ENCODE results near the gene TNFSF13.
"Not testable (repeated sequence)": the region's sequence is repeated elsewhere in the genome, so short reads cannot be mapped to it uniquely, and the experiment has no call there.

Gene TNFSF13

DNA sequence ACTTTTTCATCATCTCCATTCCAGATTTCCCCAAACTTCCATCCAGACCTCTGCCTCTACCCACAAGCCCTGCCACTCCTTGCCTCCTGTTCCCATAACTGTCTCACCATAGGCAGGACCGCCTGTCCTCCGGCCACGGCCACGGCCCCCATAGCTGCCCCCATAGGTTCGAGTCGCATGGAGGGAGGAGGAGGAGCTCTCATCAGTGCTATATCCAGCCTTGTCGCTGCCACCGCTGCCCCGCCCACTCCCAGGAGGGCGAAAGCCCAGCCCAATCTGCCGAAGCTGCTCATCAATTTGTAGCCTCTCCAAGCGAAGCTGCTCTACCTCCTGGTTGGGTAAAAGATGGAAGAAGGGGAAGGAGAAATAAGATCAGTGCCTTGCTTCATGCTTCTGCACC is 34.7 kb downstream of the TNFSF13 start:
- DNase-seq, result no peak

DNA sequence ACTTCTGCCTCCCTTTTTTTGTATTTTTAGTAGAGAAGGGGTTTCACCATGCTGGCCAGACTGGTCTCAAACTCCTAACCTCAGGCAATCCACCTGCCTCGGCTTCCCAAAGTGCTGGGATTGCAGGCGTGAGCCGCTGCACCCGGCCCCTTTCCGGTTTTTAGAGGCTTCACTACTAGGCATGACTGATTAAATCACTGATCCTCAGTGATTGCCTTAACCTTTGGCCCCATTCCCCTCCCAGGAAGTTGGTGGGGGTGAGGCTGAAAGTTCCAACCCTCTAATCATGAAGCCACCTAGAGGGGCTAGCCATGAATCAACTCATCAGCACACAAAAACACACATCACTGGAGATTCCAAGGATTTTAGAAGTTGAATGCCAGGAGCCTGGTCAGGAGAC is 39.0 kb downstream of the TNFSF13 start:
- not testable (repeated sequence) for DNase-seq

DNA sequence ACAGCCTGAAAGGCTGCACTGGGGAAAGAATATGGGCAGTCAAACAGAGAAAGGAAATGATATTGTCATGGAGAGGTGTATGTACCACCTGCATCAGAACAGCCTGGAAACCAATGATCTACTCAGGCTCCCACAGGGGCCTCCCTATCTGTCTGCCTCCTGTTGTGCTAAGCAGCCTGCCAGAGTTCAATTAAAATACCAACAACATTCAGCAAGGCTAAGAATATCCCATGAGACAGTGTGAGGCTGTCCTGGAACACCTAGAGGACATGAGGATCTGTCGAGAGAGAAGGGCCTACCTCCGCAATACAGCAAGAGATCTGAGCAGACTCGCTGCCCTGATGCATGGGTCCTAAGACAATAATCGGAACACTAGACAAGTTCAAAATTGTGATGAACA is 47.7 kb downstream of the TNFSF13 start:
- DNase-seq, result no peak

DNA sequence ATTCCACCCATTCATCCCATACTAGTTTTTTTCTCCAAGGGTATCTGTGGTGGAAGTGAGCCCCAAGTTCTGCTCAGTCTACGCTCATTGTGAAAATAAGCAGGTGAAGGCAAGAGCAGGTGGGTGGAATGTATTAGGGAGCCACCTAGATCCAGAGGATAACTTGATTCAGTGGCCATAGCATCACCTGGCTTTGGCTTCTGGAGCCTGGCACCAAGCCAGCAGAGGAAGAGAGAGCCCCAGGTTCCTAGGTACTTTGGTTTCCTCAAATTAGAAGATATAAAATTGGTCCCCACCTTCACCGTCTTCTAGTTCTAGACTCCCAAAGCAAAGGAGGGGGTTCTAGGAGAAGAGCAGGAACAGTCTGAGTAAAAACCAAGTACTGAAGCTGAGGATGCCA is 52.1 kb downstream of the TNFSF13 start:
- no peak for DNase-seq
